Measurements from ENCODE around the gene SDK2. TPM values are rescaled to one million over a fixed set of nuclear protein-coding genes. Genes with fewer than 3 reads are reported as not detected.

Gene SDK2
- total and polyA plus RNA-seq, 9 of the 15 experiments (the other 6 are each of a cell fraction or from before 2014, with no cell fraction given) = 0.04 TPM; not detected in 8

DNA sequence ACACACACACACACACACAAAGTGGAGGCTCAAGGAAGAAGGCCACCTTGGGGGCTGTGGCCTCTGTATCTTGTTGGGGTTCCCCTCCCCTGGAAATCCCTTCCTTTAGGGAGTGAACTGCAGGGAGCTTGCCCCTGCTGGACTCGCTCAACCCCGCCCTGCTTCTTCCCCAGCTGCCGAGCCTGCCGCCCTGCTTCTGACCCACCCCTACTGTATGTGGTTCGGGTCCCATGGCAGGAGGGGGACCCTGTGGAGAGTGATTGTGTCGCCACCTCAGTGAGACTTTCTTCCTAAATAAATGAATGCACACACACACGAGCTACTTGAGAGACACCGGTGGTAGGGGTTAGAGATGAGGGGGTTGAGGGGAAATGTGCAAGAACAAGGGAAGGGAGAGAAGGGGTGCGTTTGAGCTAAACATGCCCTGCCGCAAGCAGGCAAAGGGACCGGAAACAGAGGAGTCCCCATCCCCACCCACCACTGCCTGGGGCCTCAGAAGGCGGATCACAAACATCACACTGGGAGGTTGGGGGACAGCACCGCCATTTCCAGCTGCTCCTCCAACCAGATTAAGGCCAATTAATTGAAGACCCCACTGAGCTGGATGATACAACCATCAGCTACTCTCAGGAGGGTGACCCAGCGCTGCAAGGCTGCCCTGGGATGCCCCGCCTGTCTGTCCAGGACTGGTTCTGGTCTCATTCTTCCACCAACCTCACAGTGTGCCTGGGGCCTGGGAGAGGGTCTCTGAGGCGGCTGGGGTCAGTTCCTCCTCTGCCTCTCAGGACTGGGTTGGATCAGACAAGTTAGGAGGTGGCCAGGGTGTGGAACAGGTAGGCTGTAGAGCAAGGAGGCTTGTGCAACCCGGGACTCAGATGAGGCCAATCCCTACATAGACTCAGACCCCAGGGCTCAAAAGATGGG, 98.9 kb downstream of the SDK2 start:
- Histone ChIP-seq H3K9me3 (replicated peaks; ENCODE audit: control insufficient read depth, insufficient read depth, low read depth, low read length) (no peaks in the 10 kb centered on the region), H3K27me3 (ENCODE audit: control insufficient read depth in 2 of 2, insufficient read depth in 2 of 2, low read length in 2 of 2) (peaks cover 0 to 60% of the 10 kb centered on the region in 2 experiments; a peak in 4 of 5 replicates), H3K9me1 (ENCODE audit: control insufficient read depth, insufficient read depth, low read length) (no peaks in the 10 kb centered on the region), H3K9ac (ENCODE audit: insufficient read depth in 1 of 2, low read depth in 2 of 2, low read length in 2 of 2) (no peak overlapping the region), H3K79me2 (ENCODE audit: control insufficient read depth, insufficient read depth, low read length) (no peaks in the 10 kb centered on the region), H3K4me2 (ENCODE audit: insufficient read depth, low read length) (no peak overlapping the region), H3K4me1 (replicated peaks in 1 of 2; ENCODE audit: control insufficient read depth in 2 of 2, insufficient read depth in 2 of 2, low read length in 2 of 2) (no peaks in the 10 kb centered on the region; a peak in 1 of 5 replicates), H3K36me3 (ENCODE audit: control insufficient read depth, insufficient read depth, low read length) (no peaks in the 10 kb centered on the region), H2AFZ (ENCODE audit: low read depth, low read length) (no peak overlapping the region), H4K20me1 (replicated peaks; ENCODE audit: control insufficient read depth, insufficient read depth, low read length) (peaks cover 11% of the 10 kb centered on the region; the same call in 1 of the 2 replicates), H3K27ac (ENCODE audit: extremely low read depth, low read depth, low read length) (no peak overlapping the region), H3K4me3 (no peak overlapping the region)
- ATAC-seq (no peak), FAIRE-seq (no peak), DNase-seq (ENCODE audit: extremely low read depth in 1 of 4, low spot score in 3 of 4) (no peak)
- 2% methylated on average over 16 of the region's 17 CpGs for WGBS (ENCODE audit: insufficient coverage, low coverage, missing lambda C conversion rate)
- ChIA-PET POLR2A (interaction anchor here (0.7 kb wide), 2 partner anchors 17 to 523 kb away, joined by 3 read pairs; no protein-coding TSS in a partner anchor), CTCF (ENCODE audit: low intra/inter-chr PET ratio) (no interaction called here)
- intact Hi-C loops (cut with micrococcal nuclease) = loop anchor here (10.0 kb wide), 1 partner anchor 121 kb away; no protein-coding TSS in a partner anchor
- in situ Hi-C loops (cut with MboI) = no loop called here
- no TSS peak for BruUV-seq (replicated peaks)
- no peak for TF ChIP-seq SMAD2 (IDR thresholded peaks at IDR 0.05; ENCODE audit: low read depth, low read length)
- no peak for TF ChIP-seq SMAD4 (CRISPR knock-in tag; conservative IDR thresholded peaks at IDR 0.05)
- TF ChIP-seq, protein P1, sequence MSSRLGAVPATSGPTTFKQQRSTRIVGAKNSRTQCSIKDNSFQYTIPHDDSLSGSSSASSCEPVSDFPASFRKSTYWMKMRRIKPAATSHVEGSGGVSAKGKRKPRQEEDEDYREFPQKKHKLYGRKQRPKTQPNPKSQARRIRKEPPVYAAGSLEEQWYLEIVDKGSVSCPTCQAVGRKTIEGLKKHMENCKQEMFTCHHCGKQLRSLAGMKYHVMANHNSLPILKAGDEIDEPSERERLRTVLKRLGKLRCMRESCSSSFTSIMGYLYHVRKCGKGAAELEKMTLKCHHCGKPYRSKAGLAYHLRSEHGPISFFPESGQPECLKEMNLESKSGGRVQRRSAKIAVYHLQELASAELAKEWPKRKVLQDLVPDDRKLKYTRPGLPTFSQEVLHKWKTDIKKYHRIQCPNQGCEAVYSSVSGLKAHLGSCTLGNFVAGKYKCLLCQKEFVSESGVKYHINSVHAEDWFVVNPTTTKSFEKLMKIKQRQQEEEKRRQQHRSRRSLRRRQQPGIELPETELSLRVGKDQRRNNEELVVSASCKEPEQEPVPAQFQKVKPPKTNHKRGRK (tag; IDR thresholded peaks at IDR 0.05) = no peak
- no peak for TF ChIP-seq HDAC8 (tag; IDR thresholded peaks at IDR 0.05)
- no peak for TF ChIP-seq ERF (CRISPR knock-in tag; IDR thresholded peaks at IDR 0.05)
- no peak for TF ChIP-seq AFF1 (IDR thresholded peaks at IDR 0.05; ENCODE audit: low read depth in 1 of 2, partially characterized antibody in 2 of 2)
- TF ChIP-seq SRSF7 (optimal IDR thresholded peaks at IDR 0.05; ENCODE audit: low read depth, low read length) = no peak
- no peak for TF ChIP-seq ZNF76 (CRISPR knock-in tag; IDR thresholded peaks at IDR 0.05; ENCODE audit: borderline replicate concordance)
- TF ChIP-seq PCBP1 (IDR thresholded peaks at IDR 0.05; ENCODE audit: low read depth, low read length, poor library complexity, severe bottlenecking) = no peak
- TF ChIP-seq SMARCA4 (IDR thresholded peaks at IDR 0.05) = no peak
- no peak for TF ChIP-seq TBP (optimal IDR thresholded peaks at IDR 0.05; ENCODE audit: low read depth, low read length)
- no peak for TF ChIP-seq ZNF174 (CRISPR knock-in tag; IDR thresholded peaks at IDR 0.05)
- no peak for TF ChIP-seq SRSF9 (IDR thresholded peaks at IDR 0.05; ENCODE audit: borderline replicate concordance, low read depth, low read length)
- no peak for TF ChIP-seq ZNF668 (CRISPR knock-in tag; IDR thresholded peaks at IDR 0.05)
- no peak for TF ChIP-seq ZNF561 (CRISPR knock-in tag; conservative IDR thresholded peaks at IDR 0.05)
- TF ChIP-seq MECOM (CRISPR knock-in tag; IDR thresholded peaks at IDR 0.05) = no peak
- TF ChIP-seq FOXM1 (IDR thresholded peaks at IDR 0.05; ENCODE audit: low read depth) = no peak
- no peak for TF ChIP-seq FOXM1 (CRISPR knock-in tag; IDR thresholded peaks at IDR 0.05; ENCODE audit: low read depth)

Data from K562 (cell line).